Heart left ventricle (tissue), 13 donors: Measurements from ENCODE around the gene CRACDL.

Source experiments
- CTCF ChIP-seq, 12 donors: fragments of 200-600 bp; sonication (generic) in 4 of 12; IDR thresholded peaks; one replicate each; pipeline versions ENCODE4 v1.5.0 to v1.8.0; 2018 to 2022; ENCODE audit warnings: antibody characterized with exemption in 12 of 12, mild to moderate bottlenecking in 5 of 12
- POLR2A ChIP-seq, 2 donors: fragments of 450-650 bp; IDR thresholded peaks; one replicate each; pipeline ENCODE4 v1.6.1; 2017; ENCODE audit warnings: antibody characterized with exemption in 2 of 2, mild to moderate bottlenecking in 2 of 2, moderate library complexity in 2 of 2
- donor health status: ischemic (EF 13 %, LVEDD 7.1; RV severe dilation, severe dysfunction).
- donor health status: DM: no; HTN: yes; CAD: no.
- donor health status: DM: no; HTN: no; CAD: no.
- donor health status: ischemic (EF 25% LVEDD 6.9; RV normal size, moderate dysfunction).
- donor health status: ischemic (EF 25% LVEDD 5.7; RV mildly dilated, moderate dysfunction).
- donor health status: ischemic (EF 35%, LVEDD 5.7; RV mildly dilated, moderate dysfunction).
- donor health status: nonischemic (EF 11% LVEDD 7.7; RV severe dilation, severe dysfunction).
- donor health status: DM: yes; HTN: yes; CAD: no.
- donor health status: PGD.
- donor health status: ischemic (EF 29% LVEDD 5.4; RV normal size, mild dysfunction).
- donor health status: nonischemic (EF 23%, LVEDD 6.1; RV moderate dilation, normal function).

GRCh38 chr2:98761909-98762308 is 174.1 kb downstream of the CRACDL start:
- TF ChIP-seq CTCF (IDR thresholded peaks at IDR 0.05) (no peak), POLR2A (IDR thresholded peaks at IDR 0.05) (no peak)
